Breast epithelium (tissue), 3 donors: ENCODE measurements around the gene TRPM3.

ENCODE experiments used
- CTCF ChIP-seq, 3 donors: fragments of 450-650 bp; IDR thresholded peaks; one replicate each; pipeline ENCODE4 v1.5.1; 2016 to 2017; ENCODE audit warnings: antibody characterized with exemption in 3 of 3, mild to moderate bottlenecking in 3 of 3, moderate library complexity in 3 of 3
- POLR2A ChIP-seq: fragments of 450-650 bp; IDR thresholded peaks from one replicate; pipeline ENCODE4 v1.6.1; 2016; ENCODE audit warnings: antibody characterized with exemption, mild to moderate bottlenecking, moderate library complexity

- TF ChIP-seq CTCF (IDR thresholded peaks at IDR 0.05) (no peak), POLR2A (no peak)
Measured at GRCh38 chr9:70978085-70978484, 143.3 kb downstream of the TRPM3 start.
